Activated naive CD4-positive, alpha-beta T cell treated with Interleukin-2 at 50 U/mL for 16 hours (primary cell): ENCODE measurements around the gene BMP7.

ENCODE experiments used
- DNase-seq: peaks from one replicate; pipeline ENCODE4 v3.0.0-alpha.2; 2020

Gene BMP7

DNA sequence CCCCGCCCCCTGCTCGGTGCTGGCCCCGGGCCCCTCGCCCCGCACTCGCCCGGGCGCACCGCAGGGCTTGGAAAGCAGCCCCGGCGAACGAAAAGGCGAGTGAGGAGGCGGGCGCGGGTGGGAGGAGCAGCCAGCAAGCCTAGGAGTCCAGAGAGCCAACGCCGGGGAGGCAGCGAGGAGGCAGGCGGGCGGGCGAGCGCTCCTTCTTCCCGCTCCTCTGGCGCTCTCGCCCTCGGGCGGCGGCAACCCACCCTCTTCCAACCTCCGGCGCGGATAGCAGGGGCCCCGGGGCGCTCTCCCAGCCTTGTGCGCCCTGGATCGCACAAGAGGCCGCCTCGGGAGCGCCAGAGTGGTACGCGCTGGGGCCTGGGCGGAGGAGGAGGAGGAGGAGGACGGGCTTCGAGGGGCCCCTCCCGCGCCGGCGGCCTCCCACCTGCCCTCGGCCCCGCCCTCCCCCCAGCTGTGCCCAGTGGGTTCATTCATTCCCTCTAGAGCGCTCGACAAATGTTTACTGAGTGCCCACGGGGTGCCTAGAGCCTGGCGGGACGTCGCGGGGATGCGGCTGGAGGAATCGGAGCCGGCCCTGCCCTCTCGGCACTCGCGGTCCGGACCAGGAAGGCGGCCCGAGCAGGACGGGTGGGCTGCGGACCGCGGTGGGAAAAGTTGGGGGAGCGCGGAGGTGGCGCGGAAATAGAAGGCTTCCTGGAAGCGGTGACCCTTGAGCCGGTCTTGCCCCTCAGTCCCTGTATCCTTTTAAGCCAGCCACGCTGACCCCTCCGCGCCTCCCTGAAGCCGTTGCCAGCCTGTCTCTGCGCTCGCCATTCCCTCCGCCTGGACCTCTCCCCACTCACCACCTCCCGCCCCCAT is at the start of gene BMP7:
BMP7 (minus strand) TSS at position 351 of the 867 bp plus-strand sequence. CDS start 519 bp downstream, outside the sequence.
- DNase-seq, result no peak

DNA sequence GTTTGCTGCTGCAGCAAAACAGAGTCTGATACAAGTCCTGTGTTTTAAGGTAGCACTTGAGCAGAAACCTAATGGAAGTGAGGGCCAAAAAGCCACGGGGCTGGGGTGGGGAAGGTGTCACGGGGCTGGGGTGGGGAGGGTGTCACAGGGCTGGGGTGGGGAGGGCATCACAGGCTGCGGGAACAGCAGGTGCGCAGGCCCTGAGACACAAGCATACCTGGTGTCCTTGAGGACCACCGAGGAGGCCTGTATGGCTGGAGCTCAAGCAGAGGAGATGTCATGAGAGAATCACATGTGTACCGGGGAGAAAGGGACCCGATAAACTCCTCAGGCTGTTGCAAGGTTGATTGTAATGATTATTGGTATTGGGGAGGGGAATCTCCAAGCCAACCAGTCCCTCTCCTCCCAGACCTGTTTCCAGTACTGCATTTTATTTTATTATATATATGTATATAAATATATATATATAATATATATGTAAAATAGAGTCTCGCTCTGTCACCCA is 49.6 kb upstream of the BMP7 start:
- DNase-seq, result no peak

DNA sequence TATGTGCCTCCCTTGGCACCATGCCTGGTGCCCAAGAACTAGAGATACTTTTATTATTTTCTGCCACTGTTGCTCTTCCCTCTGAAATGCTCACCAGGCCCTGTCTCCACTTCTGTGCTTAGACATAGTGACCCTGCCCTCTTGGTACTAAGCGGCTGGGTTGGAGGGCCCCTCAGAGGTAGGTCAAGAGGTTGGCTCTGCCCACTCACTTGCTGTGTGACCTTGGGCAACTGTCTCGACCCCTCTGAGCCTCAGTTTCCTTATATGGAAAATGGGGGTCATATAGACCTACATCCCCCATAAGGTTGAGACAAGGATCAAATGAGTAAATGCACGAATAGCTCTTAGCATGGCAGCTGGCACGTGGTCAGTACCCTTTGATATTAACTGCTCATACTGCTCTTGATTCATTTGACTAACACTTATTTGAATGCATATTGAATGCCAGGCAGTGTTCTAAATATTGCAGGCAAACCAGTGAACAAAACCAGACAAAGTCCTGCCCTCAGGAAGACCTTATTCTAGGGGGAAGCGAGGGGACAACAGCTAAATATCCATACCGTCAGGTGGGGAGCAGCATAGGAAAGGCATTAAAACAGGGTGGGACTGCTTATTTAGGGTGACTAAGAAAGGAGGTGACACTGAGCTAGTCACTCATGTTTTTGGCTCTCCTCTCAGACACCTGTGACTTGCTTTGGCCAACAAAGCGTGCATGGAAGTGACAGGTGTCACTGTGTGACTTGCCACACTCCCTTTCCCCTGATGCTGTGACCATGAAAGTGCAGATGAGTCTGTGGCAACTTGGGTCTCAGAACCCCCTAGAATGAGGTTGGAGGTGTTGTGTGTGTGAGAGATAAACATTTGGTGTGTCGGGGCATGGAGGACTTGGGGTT is 48.9 kb upstream of the BMP7 start:
- no peak for DNase-seq

DNA sequence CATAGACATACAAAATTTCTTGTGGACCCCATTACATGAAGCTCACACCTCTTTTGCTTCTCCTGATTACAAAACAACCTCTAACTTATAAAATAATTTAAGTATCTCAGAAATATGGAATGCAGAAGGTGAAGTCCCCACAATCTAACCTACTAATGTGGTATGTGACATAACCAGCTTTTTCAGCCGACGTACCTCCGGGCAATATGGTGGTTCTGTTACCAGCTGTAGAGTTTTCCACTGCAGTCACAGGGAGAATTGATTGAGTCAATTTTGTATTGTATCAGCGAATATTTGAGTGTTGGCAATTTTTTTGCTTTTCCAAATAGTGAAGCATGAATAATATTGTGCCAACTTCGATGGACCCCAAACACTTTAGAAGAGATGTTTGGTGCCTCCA is 47.5 kb upstream of the BMP7 start:
- DNase-seq, result no peak

DNA sequence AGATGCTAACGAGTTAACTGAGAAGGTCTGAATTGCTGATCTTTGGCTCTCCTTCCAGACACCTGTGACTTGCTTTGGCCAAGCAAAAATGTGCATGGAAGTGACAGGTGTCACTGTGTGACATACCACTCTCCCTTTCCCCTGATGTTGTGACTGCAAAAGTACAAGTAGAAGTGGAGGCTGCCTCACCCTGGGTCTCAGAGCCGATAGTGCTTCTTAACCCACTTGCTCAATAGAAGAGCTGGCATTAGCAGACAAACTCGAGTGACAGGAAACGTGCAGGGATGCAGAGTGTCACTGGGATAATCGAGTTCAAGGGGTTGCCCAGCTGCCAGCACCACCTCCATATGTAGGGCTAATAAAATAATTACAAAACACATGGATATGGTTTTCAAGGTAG is 46.8 kb upstream of the BMP7 start:
- no peak for DNase-seq

DNA sequence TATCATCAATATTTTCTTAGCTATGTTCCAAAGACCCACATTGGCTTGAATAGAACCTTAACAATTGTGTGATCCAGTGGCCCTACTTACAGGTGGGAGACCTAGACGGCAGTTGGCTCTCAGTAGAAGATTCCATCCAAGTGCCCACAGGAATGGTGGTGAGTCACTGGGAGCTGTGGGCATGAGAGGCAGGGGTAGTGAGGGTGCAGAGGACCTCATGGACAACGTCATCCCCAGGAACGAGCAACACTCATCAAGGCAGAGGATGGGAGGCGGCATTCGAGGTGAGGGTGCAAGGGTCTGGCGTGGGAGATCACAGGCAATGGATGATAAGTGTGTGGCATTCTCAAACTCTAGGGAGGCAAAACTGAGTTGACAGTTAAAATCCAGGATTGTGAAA is 45.7 kb upstream of the BMP7 start:
- DNase-seq, result no peak

DNA sequence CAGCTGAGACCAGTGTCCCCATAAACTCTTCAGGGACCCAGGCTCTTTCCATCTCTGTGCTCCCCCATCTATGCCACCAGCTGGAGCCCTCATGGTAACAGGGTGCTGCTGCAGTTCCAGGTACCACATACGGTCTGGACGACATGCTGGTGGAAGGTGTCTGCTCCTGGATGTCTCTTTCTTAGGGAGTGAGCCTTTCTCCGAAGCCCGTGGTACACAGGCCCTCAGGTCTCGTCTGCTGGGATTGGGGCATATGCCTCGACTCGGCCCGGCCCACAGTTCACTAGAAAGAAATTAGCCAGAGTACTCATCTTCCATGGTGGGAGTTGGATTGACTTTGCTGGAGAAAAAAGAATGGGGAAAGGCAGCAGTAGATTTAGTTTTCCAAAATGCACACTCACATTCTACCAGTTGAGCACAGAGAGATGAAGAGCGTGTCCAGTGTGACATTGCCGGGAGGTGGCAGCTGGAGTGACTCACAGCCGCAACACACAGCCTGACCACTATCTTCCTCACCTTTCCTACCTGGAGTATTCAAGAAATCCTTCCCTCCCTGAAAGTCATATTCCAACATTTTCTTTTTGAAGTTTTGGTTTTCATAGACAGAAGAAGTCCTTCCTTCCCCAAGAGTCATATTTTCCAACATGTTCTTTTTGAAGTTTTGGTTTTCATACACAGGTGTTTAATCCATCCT is 44.5 kb upstream of the BMP7 start:
- no peak for DNase-seq

DNA sequence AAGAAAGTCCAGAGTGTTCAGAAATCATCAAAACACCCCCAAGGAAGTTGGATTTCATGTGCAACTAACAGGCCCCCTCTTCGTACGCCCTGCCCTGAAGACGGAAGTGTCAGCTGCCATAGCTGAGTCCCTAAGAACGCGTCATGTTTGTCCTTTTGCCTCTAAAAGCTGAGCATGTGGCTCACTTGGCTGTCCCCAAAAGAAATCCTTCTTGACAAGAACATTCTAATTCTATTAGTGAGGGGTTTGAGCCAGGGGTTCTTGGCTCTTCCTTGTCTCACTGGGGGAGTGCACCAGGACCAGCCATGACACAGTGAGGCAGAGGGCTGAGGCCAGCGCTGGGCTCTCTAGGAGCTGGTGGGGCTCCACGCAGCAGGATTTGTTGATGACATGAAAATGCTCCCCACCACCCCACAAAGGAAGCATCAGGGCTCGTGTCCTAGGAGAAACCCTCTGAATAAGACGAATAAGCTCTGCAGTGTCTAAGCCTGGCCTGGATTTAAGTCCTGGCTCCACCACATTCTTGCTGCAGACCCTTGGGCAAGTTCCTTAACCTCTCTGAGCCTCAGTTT is 43.2 kb upstream of the BMP7 start:
- no peak for DNase-seq

DNA sequence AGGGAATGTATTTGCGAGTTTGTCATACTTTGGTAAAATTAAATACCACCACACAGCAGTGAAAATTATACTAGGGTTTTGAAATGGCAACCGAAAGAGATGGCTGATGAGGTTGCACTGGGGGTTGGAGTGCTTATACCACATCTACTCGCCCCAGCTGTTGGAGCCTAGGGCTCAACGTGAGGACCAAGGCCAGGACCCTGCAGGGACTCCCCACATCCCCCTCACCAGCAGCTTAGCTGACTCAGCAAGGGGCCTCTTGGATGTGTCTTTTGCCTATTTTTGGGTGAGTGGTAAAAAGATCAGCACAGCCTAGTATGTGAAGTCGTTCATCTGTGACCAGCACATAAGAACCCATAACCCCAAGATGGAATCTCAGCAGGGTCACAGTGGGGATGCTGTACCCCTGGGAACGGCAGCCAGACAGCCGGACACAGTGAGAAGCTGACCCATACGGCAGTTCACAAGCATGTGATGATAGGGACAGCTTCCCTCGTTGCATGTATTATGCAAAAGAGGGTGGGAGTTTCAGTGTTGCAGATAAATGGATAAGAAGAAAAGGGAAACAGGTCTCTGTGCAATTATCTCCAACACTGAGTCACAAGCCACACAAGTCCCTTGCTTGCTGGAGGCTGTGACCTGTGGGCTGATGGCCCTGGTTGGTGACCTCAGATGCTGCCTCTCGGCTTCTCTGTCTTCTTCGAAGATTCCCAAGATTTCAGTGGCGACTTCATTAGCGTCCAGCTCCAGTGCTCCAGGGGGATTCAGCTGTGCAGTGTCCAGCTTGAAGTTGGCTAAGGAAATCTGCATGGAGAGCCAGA is 42.2 kb upstream of the BMP7 start:
- DNase-seq, result no peak

DNA sequence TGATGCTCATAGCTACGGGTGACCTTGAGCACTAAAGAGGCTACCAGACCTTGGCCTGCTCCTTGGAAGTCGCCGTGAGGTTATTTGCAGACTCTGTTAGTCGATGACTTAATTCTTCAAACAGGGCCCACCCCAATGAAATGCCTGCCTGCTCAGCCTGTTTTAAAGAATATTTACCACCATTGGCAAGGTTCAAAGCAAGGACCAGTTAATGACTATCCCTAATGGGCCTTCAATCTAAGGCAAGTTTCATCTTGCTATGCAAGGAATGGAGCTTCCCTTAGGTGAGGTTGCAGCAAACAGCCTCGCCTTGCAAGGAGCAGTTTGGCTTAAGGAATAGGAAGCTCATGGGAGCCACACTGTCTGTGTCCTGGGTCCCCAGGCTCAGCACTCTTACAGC is 40.3 kb upstream of the BMP7 start:
- DNase-seq, result no peak

DNA sequence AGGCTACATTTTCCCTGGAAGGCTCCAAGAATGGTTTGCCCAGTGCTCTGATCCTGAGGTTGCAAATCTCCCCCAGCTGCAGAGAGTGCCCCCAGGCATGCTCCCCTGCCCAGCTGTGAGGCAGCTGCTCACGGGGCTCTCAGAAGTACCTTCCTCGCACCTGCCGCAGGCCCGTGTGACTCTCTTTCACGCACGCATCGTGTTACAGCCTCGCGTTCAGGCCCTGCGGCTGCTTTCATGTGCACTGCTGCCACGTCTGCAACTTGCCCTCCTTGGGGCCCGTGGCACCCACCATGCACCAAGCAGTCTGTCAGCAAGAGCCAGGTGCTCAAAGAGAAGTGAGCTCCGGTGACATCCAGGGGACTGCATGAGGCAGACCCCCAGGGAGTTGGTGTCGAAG is 34.6 kb upstream of the BMP7 start:
- no peak for DNase-seq

DNA sequence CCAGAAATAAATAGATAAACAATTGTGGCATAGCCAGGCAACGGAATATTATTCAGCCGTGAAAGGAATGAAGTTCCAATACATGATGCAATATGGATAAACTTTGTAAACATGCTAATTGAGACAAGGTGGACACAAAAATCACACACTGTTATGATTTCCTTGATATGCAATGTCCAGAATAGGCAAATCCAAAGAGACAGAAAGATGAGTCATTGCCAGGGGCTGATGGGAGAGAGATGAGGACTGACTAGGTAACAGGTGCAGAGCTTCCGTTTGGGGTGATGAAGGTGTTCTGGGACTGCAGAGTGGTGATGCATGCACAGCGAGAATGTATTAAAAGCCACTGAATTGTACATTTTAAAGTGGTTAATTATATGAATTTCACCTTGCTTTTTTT is 32.0 kb upstream of the BMP7 start:
- DNase-seq, result no peak

DNA sequence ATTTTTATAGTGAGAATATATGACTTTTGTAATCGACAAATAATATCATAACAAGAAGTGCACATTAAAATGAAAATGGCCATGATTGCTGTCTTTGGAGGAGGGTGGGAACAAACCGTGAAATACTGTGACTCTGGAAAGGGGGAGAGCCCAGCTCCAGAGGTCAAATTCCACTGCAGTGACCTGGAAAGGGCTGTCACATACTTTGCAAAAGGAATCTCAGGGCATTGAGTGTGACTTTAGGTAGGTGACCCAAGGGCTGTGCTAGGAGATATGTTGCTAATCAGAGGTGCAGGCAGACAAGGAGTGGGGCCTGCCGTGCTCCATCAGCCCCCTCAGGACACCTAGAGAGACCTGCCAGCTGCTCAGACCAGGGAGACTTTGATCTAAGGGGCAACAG is 28.1 kb upstream of the BMP7 start:
- DNase-seq, result no peak

DNA sequence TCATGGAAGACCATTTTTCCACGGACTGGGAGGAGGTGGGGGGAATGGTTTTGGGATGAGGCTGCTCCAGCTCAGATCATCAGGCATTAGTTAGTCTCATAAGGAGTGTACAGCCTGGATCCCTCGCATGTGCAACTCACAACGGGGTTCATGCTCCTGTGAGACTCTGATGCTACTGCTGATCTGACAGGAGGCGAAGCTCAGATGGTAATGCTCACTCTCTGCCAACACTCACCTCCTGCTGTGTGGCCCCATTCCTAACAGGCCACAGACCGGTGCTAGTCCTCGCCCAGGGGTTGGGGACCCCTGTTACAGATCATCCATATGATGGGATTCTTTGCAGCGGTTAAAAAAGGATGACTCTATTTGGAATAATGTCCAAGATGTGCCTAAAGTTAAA is 27.6 kb upstream of the BMP7 start:
- DNase-seq, result no peak

DNA sequence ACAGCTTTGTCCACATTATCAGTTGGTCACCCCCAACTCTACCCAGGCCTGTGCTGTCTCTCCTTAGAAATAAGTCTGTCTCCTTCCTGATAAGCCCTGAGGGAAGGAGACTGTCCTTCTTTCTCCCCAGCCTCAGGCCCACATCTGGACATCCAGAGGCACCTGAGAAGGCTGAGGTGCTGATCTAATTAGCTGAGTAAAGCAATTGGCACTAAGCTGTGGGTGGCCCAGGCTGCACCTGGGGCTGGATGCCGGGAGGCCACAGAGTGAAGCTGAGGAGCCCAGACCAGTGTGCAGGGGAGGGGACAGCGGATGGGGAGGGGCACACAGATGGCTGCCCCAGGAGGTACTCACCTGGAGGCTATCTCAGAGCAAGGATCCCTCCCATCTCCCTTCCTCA is 26.2 kb upstream of the BMP7 start:
- no peak for DNase-seq

DNA sequence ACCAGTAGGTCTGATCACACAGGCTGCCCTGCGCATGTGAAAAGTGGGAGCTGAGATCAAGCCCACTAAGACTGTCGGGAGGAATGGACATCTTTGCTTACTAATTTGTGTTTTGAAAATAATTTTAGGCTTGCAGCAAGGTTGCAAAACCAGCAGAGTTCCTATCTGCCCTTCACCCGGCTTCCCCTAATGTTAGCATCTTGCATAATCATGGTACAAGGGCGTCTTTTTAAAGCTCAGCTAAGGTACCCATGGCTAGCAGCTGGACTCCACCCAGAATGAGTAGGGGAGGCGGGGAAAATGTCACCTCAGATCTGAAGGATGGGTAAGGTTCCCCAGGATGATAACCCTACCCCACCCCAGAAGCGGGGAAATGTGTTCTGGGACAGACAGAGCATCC is 25.3 kb upstream of the BMP7 start:
- no peak for DNase-seq

DNA sequence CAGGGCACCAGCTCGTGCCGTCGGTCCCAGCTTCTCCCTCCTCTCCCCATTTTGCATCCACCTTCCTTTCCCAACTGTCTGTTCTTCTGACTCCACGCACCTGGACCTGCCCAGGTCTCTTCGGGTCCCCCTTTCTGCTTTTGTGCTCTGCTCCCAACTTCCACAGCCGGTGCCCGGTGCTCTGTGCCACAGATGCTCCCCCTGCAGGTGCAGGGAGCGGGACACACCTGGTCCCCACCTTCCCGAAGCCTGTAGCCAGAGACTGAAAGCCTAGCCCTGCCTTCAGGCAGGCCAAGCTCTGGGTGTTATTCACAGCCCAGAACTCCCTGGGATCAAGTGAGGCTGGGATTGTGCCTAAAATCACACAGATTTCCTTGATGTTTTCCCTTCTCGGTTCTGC is 24.6 kb upstream of the BMP7 start:
- DNase-seq, result no peak

DNA sequence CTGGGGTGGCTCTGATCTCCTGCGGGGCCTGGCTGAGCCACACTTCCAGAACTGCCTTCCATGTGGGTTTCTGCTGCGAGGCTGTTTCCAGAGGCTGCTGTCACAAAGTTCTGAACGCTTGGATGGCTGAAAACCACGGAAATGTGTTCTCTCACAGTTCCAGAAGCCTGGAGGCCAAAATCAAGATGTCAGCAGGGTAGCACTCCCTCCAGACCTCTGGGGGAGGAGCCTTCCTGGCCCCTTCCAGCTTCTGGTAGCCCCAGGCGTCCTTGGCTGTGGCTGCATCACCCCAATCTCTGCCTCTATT is 23.7 kb upstream of the BMP7 start:
- no peak for DNase-seq

DNA sequence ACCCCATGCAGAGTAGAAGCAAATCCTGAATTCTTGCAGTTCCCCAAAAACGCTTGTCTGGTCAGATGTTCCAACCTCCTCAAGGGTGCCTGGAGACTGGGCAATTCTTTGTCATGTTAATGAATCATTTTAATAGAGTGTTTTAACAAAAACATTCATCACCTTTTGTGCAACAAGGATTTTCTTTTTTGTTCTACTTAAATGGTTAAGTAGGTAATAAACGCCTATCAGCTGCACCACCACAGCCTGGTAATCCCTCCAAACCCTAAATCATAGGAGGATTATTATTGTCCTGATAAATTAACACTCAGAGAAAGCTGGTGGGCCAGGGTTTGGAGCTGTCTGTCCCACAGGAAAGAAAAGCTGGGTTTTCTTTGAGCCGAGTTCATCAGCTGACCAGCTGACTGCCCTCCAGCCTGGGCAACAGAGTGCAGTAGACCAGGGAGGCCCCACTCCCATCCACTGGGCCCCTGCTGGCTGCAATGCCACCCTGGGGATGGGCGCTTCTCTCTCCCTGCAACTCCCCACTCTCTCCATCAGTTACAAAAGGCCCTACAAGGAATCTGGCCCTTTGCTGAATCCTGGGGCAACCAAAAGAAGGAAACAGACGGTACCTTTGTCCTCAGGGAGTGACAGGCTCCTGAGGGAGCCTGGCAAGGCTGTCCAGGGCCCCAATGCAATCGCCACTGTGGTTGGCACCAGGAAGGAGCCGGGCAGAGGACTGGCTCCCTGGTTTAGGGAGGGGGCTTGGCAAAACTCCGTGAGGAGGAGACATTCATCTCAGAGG is 23.1 kb upstream of the BMP7 start:
- no peak for DNase-seq

DNA sequence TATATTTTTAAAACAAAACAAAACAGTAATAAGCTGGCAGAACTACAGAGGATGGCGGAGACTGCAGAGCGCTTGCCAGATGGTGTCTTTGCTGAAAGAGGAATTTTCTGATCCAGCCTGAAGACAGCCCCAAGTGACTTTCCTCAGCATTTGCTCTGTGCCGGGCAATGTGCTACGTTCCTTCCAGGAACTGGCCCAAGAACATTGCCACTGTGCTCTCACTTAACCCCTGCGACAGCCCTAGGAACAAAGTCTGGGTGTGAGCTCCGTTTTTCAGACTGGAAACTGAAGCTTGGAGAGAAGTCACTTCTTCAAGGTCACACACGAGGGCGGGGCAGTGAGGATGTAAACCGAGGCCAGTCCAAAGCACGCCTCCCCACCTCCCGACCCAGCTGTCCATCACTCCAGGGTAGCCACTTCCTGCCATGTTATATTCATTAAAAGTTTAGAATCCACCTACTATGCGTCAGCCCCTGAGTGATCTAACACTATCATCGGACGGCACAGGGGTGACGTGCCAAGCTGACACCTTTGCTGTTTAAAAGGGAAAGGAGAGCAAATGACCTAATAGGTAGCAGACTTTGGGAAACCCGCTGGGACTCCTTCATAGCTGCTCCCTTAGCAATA is 22.3 kb upstream of the BMP7 start:
- no peak for DNase-seq

DNA sequence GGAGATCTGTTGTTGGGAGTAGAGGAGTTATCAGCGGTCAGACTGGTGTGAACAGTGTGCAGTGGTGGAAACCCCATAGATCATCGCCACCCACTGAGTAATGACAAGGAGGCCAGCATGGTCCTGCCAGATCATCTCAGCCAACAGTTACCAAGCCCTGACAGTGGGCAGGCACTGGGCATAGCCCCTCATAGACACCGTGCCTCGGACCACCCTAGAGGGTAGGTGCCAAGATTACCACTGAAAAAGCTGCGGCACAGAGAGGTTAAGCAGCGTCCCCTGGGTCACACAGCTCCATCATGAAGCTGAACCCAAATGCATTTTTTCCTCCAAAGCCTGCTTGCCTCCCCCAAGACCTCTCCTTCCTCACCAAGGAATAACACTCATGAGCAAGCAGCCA is 21.5 kb upstream of the BMP7 start:
- DNase-seq, result no peak
